Nephron progenitor cell (in vitro differentiated cells): ENCODE results near the gene SLC35F6.

Source experiments
- DNase-seq: peaks from one replicate; pipeline ENCODE4 v3.0.0; 2021
- H3K27ac Mint-ChIP-seq: 2 replicates; pipeline ENCODE4 v1.8.0; 2021; ENCODE audit warnings: mild to moderate bottlenecking, moderate library complexity, mixed read lengths
- H3K27me3 Mint-ChIP-seq: 2 replicates; pipeline ENCODE4 v1.8.0; 2021; ENCODE audit warnings: mild to moderate bottlenecking, low read depth, mixed read lengths; ENCODE audit not compliant: poor library complexity
- H3K36me3 Mint-ChIP-seq: 2 replicates; pipeline ENCODE4 v1.8.0; 2021; ENCODE audit warnings: low read depth, mixed read lengths
- H3K4me1 Mint-ChIP-seq: 2 replicates; pipeline ENCODE4 v1.8.0; 2021; ENCODE audit warnings: mixed read lengths
- H3K4me3 Mint-ChIP-seq: 2 replicates; pipeline ENCODE4 v1.8.0; 2021; ENCODE audit warnings: mild to moderate bottlenecking, moderate library complexity, mixed read lengths
- H3K9me3 Mint-ChIP-seq: 2 replicates; pipeline ENCODE4 v1.8.0; 2021; ENCODE audit warnings: mild to moderate bottlenecking, moderate library complexity, mixed read lengths
- TF ChIP-seq, protein P1 (sequence below): fragments of 200-600 bp; sonication (generic); IDR thresholded peaks from 2 replicates; pipeline ENCODE4 v1.5.0; 2021; ENCODE audit warnings: antibody characterized with exemption

The SLC35F6 gene

DNA sequence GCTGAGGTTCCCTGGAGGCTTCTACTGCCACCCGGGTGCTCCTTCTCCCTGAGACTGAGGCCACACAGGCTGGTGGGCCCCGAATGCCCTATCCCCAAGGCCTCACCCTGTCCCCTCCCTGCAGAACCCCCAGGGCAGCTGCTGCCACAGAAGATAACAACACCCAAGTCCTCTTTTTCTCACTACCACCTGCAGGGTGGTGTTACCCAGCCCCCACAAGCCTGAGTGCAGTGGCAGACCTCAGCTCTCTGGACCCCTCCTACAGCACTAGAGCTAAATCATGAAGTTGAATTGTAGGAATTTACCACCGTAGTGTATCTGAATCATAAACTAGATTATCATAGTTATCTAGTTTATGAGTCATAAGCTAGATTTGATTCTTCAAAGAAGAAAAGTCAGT is 14.4 kb downstream of the SLC35F6 start:
- no peaks in the 10 kb centered on the region for H3K9me3 Mint-ChIP-seq
- TF ChIP-seq, protein P1, sequence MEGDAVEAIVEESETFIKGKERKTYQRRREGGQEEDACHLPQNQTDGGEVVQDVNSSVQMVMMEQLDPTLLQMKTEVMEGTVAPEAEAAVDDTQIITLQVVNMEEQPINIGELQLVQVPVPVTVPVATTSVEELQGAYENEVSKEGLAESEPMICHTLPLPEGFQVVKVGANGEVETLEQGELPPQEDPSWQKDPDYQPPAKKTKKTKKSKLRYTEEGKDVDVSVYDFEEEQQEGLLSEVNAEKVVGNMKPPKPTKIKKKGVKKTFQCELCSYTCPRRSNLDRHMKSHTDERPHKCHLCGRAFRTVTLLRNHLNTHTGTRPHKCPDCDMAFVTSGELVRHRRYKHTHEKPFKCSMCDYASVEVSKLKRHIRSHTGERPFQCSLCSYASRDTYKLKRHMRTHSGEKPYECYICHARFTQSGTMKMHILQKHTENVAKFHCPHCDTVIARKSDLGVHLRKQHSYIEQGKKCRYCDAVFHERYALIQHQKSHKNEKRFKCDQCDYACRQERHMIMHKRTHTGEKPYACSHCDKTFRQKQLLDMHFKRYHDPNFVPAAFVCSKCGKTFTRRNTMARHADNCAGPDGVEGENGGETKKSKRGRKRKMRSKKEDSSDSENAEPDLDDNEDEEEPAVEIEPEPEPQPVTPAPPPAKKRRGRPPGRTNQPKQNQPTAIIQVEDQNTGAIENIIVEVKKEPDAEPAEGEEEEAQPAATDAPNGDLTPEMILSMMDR: no peak
- H3K4me3 Mint-ChIP-seq: no peak overlapping the region
- H3K27ac Mint-ChIP-seq: no peak overlapping the region
- H3K36me3 Mint-ChIP-seq: peaks cover 25% of the 10 kb centered on the region
- no peaks in the 10 kb centered on the region for H3K27me3 Mint-ChIP-seq
- peaks cover 11% of the 10 kb centered on the region for H3K4me1 Mint-ChIP-seq
- no peak for DNase-seq

DNA sequence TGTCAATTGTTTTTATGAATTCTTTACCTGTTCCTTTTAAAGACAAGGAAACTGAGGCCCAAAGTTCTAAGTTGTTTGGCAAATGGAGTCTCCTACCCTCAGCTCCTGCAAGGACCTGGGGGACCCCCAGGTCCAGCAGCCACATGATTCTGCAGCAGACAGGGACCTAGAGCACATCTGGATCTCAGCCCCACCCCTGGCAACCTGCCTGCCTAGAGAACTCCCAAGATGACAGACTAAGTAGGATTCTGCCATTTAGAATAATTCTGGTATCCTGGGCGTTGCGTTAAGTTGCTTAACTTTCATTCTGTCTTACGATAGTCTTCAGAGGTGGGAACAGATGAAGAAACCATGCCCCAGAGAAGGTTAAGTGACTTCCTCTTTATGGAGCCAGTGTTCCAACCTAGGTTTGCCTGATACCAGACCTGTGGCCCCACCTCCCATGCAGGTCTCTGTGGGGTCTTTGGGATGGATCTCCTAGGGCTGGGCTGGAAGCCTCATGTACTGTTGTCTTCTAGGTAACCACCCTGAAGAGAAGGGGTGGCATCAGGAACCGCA is 16.2 kb downstream of the SLC35F6 start:
- Mint-ChIP-seq H3K4me3 (no peak overlapping the region), H3K36me3 (peaks cover 25% of the 10 kb centered on the region), H3K4me1 (no peaks in the 10 kb centered on the region), H3K27me3 (no peaks in the 10 kb centered on the region), H3K9me3 (peaks cover 5% of the 10 kb centered on the region), H3K27ac (no peak overlapping the region)
- no peak for DNase-seq
- TF ChIP-seq, protein P1: no peak

DNA sequence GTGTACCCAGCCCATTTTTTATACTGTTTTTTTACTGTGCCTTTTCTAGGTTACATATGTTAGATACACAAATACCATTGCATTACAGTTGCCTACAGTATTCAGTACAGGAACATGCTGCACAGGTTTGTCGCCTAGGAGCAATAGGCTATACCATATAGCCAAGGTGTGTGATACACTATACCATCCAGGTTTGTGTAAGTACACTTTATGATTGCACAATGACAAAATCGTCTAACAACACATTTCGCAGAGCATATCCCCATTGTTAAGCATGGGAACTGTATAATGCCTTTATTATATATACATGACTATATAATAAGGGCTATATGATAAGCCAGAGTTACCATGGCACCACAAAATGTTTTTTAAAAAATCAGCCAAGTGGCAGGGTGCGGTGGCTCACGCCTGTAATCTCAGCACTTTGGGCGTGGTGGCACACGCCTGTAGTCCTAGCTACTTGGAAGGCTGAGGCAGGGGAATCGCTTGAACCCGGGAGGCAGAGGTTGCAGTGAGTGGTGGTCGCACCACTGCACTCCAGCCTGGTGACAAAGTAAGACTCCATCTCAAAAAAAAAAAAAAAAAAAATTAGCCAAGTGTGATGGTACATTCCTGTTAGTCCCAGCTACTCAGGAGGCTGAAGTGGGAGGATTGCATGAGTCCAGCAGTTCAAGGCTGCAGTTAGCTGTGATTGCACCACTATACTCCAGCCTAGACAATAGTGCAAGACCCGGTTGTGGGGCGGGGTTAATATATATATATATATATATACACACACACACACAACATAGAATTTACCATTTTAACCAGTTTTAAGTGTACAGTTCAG is 19.0 kb downstream of the SLC35F6 start:
- H3K9me3 Mint-ChIP-seq: peaks cover 17% of the 10 kb centered on the region
- TF ChIP-seq, protein P1: no peak
- no peaks in the 10 kb centered on the region for H3K27me3 Mint-ChIP-seq
- H3K4me1 Mint-ChIP-seq: peaks cover 12% of the 10 kb centered on the region
- peaks cover 26% of the 10 kb centered on the region for H3K36me3 Mint-ChIP-seq
- no peak overlapping the region for H3K27ac Mint-ChIP-seq
- no peak for DNase-seq
- H3K4me3 Mint-ChIP-seq: no peak overlapping the region

DNA sequence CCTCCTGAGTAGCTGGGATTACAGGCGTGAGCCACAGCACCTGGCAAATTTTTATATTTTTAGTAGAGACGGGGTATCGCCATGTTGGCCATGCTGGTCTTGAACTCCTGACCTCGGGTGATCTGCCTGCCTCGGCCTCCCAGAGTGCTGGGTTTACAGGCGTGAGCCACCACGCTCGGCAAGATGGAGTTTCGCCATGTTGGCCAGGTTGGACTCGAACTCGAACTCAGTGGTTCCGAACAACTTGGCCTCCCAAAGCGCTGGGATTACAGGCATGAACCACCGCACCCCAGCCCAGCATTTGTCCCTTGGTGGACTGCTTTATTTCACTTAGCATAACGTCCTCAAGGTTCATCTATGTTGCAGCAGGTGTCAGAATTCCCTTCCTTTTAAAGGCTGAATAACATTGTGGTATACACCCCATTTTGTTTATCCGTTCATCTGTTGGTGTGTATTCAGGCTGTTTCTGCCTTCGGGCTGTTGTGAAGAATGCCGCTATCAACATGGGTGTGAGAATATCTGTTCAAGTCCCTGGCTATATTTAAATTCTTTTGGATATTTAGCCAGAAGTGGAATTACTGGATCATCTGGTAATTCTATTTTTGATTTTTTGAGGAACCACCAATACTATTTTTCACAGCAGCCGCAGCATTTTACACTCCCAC is 20.6 kb downstream of the SLC35F6 start:
- Mint-ChIP-seq H3K9me3 (peaks cover 33% of the 10 kb centered on the region), H3K27ac (no peak overlapping the region), H3K4me1 (peaks cover 28% of the 10 kb centered on the region), H3K36me3 (peaks cover 42% of the 10 kb centered on the region), H3K27me3 (no peaks in the 10 kb centered on the region), H3K4me3 (peak overlapping the region; percentile 79)
- no peak for DNase-seq
- TF ChIP-seq, protein P1: no peak

DNA sequence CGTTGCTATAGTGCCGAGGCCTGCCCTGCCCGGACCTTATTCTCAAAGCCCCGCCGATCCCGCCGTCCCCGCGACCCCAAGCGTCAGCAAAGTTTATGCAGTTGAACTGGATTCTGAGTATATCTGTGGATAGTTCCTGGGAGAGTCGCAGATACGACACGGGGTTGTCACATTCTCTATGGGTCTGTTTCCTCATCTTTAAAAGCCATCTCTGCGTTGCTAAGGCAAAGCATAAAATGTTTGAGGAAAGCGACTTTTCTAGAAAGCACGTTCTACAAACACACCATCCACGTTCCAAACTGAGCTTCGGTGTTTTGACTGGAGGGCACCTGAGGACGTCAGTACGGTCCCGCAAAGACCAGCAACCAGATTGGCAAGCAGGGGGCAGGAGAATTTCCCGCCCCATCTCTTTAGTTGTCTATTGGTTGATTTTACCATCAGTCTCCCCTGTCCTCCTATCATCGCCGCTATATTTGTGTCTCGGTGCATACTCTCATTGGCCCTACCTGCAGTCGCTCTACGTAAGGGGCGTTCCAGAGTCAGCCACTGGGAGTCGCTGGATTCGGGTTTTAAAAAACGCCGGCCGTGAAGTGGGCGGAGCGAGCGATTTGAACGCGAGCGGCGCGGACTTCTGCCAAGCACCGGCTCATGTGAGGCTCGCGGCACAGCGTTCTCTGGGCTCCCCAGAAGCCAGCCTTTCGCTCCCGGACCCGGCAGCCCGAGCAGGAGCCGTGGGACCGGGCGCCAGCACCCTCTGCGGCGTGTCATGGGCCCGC is 21.5 kb downstream of the SLC35F6 start, which contains the start of gene CENPA:
CENPA (plus strand) TSS at position 626 of the 776 bp plus-strand sequence; CDS start at position 767, 141 bp downstream.
- peak; percentile 95 for DNase-seq
- peaks cover 44% of the 10 kb centered on the region for H3K36me3 Mint-ChIP-seq
- H3K27ac Mint-ChIP-seq: peak within 1 kb of the TSS; percentile 57
- no peaks in the 10 kb centered on the region for H3K27me3 Mint-ChIP-seq
- TF ChIP-seq, protein P1: no peak
- peaks cover 42% of the 10 kb centered on the region for H3K9me3 Mint-ChIP-seq
- H3K4me3 Mint-ChIP-seq: peak within 1 kb of the TSS; percentile 90
- H3K4me1 Mint-ChIP-seq: peaks cover 31% of the 10 kb centered on the region
